Measurements from ENCODE around the gene NME4. TPM values are rescaled to one million over a fixed set of nuclear protein-coding genes. Genes with fewer than 3 reads are reported as not detected.

NME4 gene
- polyA plus RNA-seq, 2 of the 4 experiments (the other 2 are of a cell fraction): 239 to 349 TPM

DNA sequence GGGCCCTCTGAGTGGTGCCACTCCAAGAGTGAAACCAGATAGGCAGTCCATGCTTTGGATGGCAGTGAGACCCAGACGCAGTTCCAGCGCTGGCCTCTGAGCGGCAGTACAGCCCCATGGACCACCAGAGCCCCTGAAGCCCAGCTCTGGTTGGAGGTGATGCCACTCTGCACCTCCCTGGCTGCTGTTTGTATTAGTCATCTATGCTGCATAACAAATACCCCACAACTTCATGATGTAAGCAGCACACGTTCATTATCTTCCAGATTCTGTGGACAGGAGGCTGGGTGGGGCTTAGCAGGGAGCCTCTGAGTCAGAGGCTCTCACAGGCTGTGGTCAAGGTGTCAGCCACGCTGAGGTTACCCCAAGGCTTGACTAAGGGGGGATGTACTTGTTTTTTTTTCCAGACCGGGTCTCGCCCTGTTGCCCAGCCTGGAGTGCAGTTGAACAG is 5.1 kb upstream of the NME4 start:
- FAIRE-seq: no peak
- peak; percentile 76 to 83 for DNase-seq (ENCODE audit: low read depth in 1 of 2, low spot score in 1 of 2)
- peaks cover 8% of the 10 kb centered on the region; the same call in 1 of the 3 replicates for H3K4me1 ChIP-seq
- peak; percentile 70 to 82 for ATAC-seq
- TF ChIP-seq HOXA7 (CRISPR knock-in tag; IDR thresholded peaks at IDR 0.05) (no peak), SREBF2 (IDR thresholded peaks at IDR 0.05) (no peak), SMC3 (IDR thresholded peaks at IDR 0.05) (peak; percentile 21; the same call in 1 of the 3 replicates), MAFK (IDR thresholded peaks at IDR 0.05; ENCODE audit: partially characterized antibody) (no peak), MAZ (IDR thresholded peaks at IDR 0.05; ENCODE audit: borderline replicate concordance, low read depth, low read length) (no peak), RARB (CRISPR knock-in tag; IDR thresholded peaks at IDR 0.05) (no peak), KDM1A (IDR thresholded peaks at IDR 0.05; ENCODE audit: low read depth) (peak; percentile 34; the same call in 1 of the 2 replicates), RAD21 (conservative IDR thresholded peaks at IDR 0.05 in 1 of 2, IDR thresholded peaks at IDR 0.05 in 1 of 2) (peak; percentile 69 to 90), JUN (IDR thresholded peaks at IDR 0.05) (no peak), CBX2 (IDR thresholded peaks at IDR 0.05; ENCODE audit: borderline replicate concordance, low read depth) (no peak), HDAC2 (IDR thresholded peaks at IDR 0.05) (no peak), ZNF302 (CRISPR knock-in tag; IDR thresholded peaks at IDR 0.05) (no peak), RCOR1 (IDR thresholded peaks at IDR 0.05; ENCODE audit: low read depth, low read length) (peak; percentile 92; the same call in 1 of the 2 replicates), POLR2A (IDR thresholded peaks at IDR 0.05; ENCODE audit: low read length) (no peak), CHD4 (IDR thresholded peaks at IDR 0.05; ENCODE audit: borderline replicate concordance) (no peak), FOSL2 (IDR thresholded peaks at IDR 0.05) (no peak), FOSL2 (CRISPR knock-in tag; IDR thresholded peaks at IDR 0.05) (peak; percentile 71), KDM5A (IDR thresholded peaks at IDR 0.05) (no peak), RNF2 (IDR thresholded peaks at IDR 0.05; ENCODE audit: borderline replicate concordance, low read depth) (no peak), POLR2AphosphoS2 (conservative IDR thresholded peaks at IDR 0.05; ENCODE audit: low read length) (no peak), HOXB13 (CRISPR knock-in tag; IDR thresholded peaks at IDR 0.05; ENCODE audit: low read depth) (no peak), FOSB (CRISPR knock-in tag; IDR thresholded peaks at IDR 0.05) (no peak)
- TF ChIP-seq, protein P1, sequence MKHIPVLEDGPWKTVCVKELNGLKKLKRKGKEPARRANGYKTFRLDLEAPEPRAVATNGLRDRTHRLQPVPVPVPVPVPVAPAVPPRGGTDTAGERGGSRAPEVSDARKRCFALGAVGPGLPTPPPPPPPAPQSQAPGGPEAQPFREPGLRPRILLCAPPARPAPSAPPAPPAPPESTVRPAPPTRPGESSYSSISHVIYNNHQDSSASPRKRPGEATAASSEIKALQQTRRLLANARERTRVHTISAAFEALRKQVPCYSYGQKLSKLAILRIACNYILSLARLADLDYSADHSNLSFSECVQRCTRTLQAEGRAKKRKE (CRISPR knock-in tag; IDR thresholded peaks at IDR 0.05; ENCODE audit: low read depth): no peak
- TF ChIP-seq, protein P2, sequence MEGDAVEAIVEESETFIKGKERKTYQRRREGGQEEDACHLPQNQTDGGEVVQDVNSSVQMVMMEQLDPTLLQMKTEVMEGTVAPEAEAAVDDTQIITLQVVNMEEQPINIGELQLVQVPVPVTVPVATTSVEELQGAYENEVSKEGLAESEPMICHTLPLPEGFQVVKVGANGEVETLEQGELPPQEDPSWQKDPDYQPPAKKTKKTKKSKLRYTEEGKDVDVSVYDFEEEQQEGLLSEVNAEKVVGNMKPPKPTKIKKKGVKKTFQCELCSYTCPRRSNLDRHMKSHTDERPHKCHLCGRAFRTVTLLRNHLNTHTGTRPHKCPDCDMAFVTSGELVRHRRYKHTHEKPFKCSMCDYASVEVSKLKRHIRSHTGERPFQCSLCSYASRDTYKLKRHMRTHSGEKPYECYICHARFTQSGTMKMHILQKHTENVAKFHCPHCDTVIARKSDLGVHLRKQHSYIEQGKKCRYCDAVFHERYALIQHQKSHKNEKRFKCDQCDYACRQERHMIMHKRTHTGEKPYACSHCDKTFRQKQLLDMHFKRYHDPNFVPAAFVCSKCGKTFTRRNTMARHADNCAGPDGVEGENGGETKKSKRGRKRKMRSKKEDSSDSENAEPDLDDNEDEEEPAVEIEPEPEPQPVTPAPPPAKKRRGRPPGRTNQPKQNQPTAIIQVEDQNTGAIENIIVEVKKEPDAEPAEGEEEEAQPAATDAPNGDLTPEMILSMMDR (IDR thresholded peaks at IDR 0.05): peak; percentile 54
- TF ChIP-seq, protein P3, sequence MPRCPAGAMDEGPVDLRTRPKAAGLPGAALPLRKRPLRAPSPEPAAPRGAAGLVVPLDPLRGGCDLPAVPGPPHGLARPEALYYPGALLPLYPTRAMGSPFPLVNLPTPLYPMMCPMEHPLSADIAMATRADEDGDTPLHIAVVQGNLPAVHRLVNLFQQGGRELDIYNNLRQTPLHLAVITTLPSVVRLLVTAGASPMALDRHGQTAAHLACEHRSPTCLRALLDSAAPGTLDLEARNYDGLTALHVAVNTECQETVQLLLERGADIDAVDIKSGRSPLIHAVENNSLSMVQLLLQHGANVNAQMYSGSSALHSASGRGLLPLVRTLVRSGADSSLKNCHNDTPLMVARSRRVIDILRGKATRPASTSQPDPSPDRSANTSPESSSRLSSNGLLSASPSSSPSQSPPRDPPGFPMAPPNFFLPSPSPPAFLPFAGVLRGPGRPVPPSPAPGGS (IDR thresholded peaks at IDR 0.05): no peak
- TF ChIP-seq, protein P4, sequence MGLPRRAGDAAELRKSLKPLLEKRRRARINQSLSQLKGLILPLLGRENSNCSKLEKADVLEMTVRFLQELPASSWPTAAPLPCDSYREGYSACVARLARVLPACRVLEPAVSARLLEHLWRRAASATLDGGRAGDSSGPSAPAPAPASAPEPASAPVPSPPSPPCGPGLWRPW (IDR thresholded peaks at IDR 0.05): no peak
- TF ChIP-seq, protein P5, sequence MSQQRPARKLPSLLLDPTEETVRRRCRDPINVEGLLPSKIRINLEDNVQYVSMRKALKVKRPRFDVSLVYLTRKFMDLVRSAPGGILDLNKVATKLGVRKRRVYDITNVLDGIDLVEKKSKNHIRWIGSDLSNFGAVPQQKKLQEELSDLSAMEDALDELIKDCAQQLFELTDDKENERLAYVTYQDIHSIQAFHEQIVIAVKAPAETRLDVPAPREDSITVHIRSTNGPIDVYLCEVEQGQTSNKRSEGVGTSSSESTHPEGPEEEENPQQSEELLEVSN (IDR thresholded peaks at IDR 0.05; ENCODE audit: borderline replicate concordance, low read depth): no peak
- H3K9me3 ChIP-seq: 0 out of 3 replicates have a peak, but pooled peaks cover 2% of the 10 kb centered on the region
- H3K4me3 ChIP-seq: no peak overlapping the region
- ChIA-PET CTCF (interaction anchor here (0.6 to 3.8 kb wide), 11 partner anchors 9 to 269 kb away, joined by 3 to 14 read pairs (median 3); partner anchors contain the start of genes DECR2, PGAP6 and RAB11FIP3), POLR2A (no interaction called here)
- H3K4me2 ChIP-seq: no peak overlapping the region
- no peak overlapping the region for H3K27ac ChIP-seq
- 71% methylated on average over 7 of the region's 7 CpGs for WGBS (ENCODE audit: missing lambda C conversion rate)
